Peyer's patch (tissue), 4 donors: ENCODE results near the gene ARMH1.

ENCODE experiments used
- POLR2A ChIP-seq, 2 donors: fragments of 450-650 bp; IDR thresholded peaks; one replicate each; pipeline ENCODE4 v1.5.1; 2017; ENCODE audit warnings: antibody characterized with exemption in 2 of 2, mild to moderate bottlenecking in 2 of 2, moderate library complexity in 2 of 2
- TF ChIP-seq, protein P1 (sequence below), 6 experiments: fragments of 450-650 bp in 4 of 6; fragments of 200-600 bp in 2 of 6; sonication (generic) in 1 of 6; IDR thresholded peaks; one replicate each; pipeline ENCODE4 v1.5.1; 2017 to 2019; ENCODE audit warnings: antibody characterized with exemption in 6 of 6, mild to moderate bottlenecking in 3 of 6, moderate library complexity in 1 of 6

DNA sequence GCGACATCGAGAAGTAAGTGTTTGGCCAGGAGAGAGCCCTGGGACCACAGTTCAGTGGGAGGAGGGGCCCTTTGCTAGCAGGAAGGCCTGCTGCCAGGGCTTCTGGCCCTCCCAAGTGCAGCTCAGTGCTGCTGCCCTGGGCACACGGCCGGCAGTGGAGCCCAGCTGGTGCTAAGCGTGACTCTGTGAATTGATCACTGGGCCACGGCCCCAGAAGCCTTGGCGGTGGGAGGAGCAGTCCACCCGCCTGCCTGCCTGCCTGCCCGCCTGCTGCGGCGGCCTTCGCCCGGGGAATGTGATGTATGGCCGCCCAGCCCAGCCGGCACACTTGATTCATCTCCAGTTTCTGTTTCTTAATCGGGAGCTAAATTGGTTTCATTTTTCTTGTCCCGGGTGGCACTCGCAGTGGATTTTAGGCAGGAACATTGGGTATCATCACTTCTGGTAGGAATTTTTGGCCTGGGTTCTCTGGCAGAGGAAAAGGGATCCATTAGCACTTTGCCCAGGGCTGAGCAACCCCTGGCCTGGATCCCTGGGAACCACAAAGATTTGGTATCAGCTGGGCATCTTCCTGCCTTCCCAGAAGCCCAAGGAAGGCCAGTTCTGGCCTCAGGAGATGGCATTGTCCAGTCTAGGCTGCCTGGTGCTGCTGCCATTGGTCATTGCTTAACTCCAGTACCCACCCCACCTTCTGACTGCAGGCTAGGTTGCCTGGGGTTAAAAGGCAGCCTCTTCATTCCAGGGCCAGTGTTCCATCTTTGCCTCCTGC is 28.9 kb upstream of the ARMH1 start:
- TF ChIP-seq POLR2A (IDR thresholded peaks at IDR 0.05), result no peak
- TF ChIP-seq, protein P1, sequence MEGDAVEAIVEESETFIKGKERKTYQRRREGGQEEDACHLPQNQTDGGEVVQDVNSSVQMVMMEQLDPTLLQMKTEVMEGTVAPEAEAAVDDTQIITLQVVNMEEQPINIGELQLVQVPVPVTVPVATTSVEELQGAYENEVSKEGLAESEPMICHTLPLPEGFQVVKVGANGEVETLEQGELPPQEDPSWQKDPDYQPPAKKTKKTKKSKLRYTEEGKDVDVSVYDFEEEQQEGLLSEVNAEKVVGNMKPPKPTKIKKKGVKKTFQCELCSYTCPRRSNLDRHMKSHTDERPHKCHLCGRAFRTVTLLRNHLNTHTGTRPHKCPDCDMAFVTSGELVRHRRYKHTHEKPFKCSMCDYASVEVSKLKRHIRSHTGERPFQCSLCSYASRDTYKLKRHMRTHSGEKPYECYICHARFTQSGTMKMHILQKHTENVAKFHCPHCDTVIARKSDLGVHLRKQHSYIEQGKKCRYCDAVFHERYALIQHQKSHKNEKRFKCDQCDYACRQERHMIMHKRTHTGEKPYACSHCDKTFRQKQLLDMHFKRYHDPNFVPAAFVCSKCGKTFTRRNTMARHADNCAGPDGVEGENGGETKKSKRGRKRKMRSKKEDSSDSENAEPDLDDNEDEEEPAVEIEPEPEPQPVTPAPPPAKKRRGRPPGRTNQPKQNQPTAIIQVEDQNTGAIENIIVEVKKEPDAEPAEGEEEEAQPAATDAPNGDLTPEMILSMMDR (IDR thresholded peaks at IDR 0.05), result peak in 3 of 6 experiments; percentile 7 to 13 (median 11)
